ENCODE results near the gene GAREM1.

Gene GAREM1

DNA sequence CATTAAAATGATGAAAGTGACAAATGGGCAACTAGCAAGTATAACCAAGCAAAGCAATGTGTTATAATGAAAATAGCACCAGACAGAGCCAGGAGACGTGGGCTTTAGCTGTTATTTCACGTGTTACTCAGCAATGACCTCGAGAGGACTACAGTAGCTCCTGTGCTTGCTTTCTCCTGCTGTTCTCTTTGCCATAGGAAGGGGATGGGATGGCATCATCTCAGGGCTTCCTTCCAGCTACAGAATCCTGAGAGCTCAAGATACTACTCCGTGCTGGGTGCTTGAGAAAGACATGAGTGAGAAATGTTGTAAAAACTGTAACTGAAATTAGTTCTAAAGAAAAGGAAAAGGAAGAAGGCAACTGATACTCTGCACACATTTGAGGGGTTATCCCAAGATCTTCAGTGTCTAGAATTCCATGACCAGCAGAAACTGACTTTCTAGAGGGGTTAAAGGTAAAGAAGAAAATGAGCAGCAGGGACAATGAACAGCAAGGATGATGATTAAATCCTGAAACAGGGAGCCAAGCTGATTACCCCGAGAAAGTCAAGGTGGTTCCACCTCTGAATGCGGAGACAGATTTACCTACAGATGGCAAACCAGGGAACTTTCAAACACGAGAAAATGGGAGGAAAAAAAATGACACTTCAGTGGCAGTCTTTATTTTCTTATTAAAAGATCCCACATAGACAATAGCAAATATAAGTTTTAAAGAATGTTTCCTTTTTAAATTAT is 33.4 kb downstream of the GAREM1 start:
- DNase-seq (ENCODE audit: insufficient read length) (no peak), FAIRE-seq (no peak)
- no peak for TF ChIP-seq POLR2AphosphoS5 (IDR thresholded peaks at IDR 0.05; ENCODE audit: low read depth, low read length)

- DNase-seq (ENCODE audit: insufficient read length) = no peak
- FAIRE-seq = no peak
- TF ChIP-seq TAF1 (IDR thresholded peaks at IDR 0.05; ENCODE audit: borderline replicate concordance, low read depth, low read length) (no peak), POLR2A (IDR thresholded peaks at IDR 0.05; ENCODE audit: low read depth, low read length) (no peak), POLR2AphosphoS5 (IDR thresholded peaks at IDR 0.05; ENCODE audit: low read depth, low read length) (no peak)
Observed at GRCh38 chr18:32435631-32436500, 34.8 kb downstream of the GAREM1 start.

DNA sequence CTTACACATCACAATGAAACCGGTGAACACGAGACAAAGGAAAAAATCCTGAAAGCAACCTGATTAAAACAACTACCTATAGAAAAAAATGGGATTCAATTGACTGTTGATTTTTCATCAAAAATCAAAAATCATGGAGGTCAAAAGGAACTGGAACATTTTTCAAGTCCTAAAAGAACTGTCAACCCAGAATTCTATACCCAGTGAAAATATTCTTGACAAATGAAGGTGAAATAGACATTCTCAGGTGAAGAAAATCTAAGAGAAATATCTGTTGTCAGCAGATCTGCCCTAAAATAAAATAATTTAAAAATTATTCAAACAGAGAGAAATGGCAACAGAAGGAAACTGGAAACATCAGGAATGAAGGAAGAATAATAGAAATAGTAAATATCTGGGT is 38.9 kb downstream of the GAREM1 start:
- TF ChIP-seq POLR2A (IDR thresholded peaks at IDR 0.05; ENCODE audit: low read depth, low read length) (no peak), TAF1 (IDR thresholded peaks at IDR 0.05; ENCODE audit: borderline replicate concordance, low read depth, low read length) (no peak), POLR2AphosphoS5 (IDR thresholded peaks at IDR 0.05; ENCODE audit: low read depth, low read length) (no peak)
- FAIRE-seq = no peak
- no peak for DNase-seq (ENCODE audit: insufficient read length)

GRCh38 chr18:32429402-32429801 is 41.3 kb downstream of the GAREM1 start:
- FAIRE-seq (no peak), DNase-seq (ENCODE audit: insufficient read length) (no peak)
- TF ChIP-seq POLR2A (IDR thresholded peaks at IDR 0.05; ENCODE audit: low read depth, low read length) = no peak
- TF ChIP-seq TAF1 (IDR thresholded peaks at IDR 0.05; ENCODE audit: borderline replicate concordance, low read depth, low read length) = no peak
- TF ChIP-seq POLR2AphosphoS5 (IDR thresholded peaks at IDR 0.05; ENCODE audit: low read depth, low read length) = no peak

GRCh38 chr18:32427084-32427900 is 43.4 kb downstream of the GAREM1 start:
- DNase-seq (ENCODE audit: insufficient read length) (no peak), FAIRE-seq (no peak)
- TF ChIP-seq TAF1 (IDR thresholded peaks at IDR 0.05; ENCODE audit: borderline replicate concordance, low read depth, low read length) (no peak), POLR2A (IDR thresholded peaks at IDR 0.05; ENCODE audit: low read depth, low read length) (no peak), POLR2AphosphoS5 (IDR thresholded peaks at IDR 0.05; ENCODE audit: low read depth, low read length) (no peak)

GRCh38 chr18:32425466-32425865 is 45.2 kb downstream of the GAREM1 start:
- no peak for DNase-seq (ENCODE audit: insufficient read length)
- FAIRE-seq = no peak
- TF ChIP-seq POLR2AphosphoS5 (IDR thresholded peaks at IDR 0.05; ENCODE audit: low read depth, low read length) = no peak
- TF ChIP-seq TAF1 (IDR thresholded peaks at IDR 0.05; ENCODE audit: borderline replicate concordance, low read depth, low read length) = no peak
- TF ChIP-seq POLR2A (IDR thresholded peaks at IDR 0.05; ENCODE audit: low read depth, low read length) = no peak

DNA sequence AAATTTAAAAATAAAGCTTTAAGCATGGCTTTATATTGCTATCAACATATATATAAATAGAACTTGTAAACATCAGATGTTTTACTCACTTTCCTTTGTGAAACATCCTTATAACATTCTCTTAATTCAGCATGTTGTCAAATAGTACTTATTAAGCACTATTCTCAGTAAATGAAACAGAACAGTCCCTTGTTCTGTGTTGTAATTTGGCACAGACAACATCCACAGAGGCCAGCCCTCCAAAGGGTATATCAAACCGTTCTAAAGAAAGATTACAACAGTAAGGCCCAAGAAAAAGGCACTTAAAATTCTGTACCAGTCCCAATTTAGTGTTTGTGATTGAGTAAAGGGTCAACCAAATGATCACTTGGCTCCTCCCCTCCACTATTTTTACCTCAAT is 46.0 kb downstream of the GAREM1 start:
- FAIRE-seq (no peak), DNase-seq (ENCODE audit: insufficient read length) (no peak)
- TF ChIP-seq POLR2AphosphoS5 (IDR thresholded peaks at IDR 0.05; ENCODE audit: low read depth, low read length) (no peak), TAF1 (IDR thresholded peaks at IDR 0.05; ENCODE audit: borderline replicate concordance, low read depth, low read length) (no peak), POLR2A (IDR thresholded peaks at IDR 0.05; ENCODE audit: low read depth, low read length) (no peak)

DNA sequence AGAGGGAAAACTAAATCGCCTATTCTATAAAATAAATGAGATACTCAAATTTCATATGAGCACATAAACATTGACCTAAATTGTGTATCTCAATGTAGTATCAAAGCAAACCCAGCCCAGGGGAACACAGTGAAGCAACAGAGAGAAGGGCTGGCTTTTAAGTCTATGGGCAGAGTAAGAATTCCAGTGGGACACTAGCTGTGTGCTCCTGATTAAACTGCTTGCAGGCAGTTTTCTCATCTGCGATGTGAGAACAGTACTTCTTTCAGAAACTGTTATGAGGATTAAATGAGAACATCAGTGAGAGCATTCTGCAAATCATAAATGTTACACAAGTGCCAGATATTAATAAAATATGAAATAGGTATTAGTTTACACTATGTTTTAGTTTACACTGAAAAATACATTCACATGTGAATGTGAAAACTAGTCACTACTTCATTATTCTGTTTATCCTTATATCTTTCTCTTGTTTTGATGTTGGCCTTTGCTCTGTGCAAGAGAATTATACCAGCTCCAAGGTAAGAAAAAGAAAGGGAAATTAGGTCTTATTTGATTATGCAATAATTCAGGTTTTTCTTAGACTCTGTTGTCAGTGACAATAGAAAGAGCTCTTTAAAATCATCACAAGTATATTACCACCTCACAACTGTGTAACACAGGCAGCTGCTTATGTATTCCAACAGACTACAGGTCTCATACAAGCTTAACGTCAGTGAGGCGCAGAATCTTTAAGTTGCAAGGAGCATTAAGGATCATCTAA is 47.5 kb downstream of the GAREM1 start:
- DNase-seq (ENCODE audit: insufficient read length) (no peak), FAIRE-seq (no peak)
- no peak for TF ChIP-seq POLR2AphosphoS5 (IDR thresholded peaks at IDR 0.05; ENCODE audit: low read depth, low read length)
- no peak for TF ChIP-seq POLR2A (IDR thresholded peaks at IDR 0.05; ENCODE audit: low read depth, low read length)
- no peak for TF ChIP-seq TAF1 (IDR thresholded peaks at IDR 0.05; ENCODE audit: borderline replicate concordance, low read depth, low read length)

- DNase-seq (ENCODE audit: insufficient read length) (no peak), FAIRE-seq (no peak)
- TF ChIP-seq TAF1 (IDR thresholded peaks at IDR 0.05; ENCODE audit: borderline replicate concordance, low read depth, low read length) (no peak), POLR2A (IDR thresholded peaks at IDR 0.05; ENCODE audit: low read depth, low read length) (no peak)
Observed at GRCh38 chr18:32422201-32422600, 48.5 kb downstream of the GAREM1 start.

DNA sequence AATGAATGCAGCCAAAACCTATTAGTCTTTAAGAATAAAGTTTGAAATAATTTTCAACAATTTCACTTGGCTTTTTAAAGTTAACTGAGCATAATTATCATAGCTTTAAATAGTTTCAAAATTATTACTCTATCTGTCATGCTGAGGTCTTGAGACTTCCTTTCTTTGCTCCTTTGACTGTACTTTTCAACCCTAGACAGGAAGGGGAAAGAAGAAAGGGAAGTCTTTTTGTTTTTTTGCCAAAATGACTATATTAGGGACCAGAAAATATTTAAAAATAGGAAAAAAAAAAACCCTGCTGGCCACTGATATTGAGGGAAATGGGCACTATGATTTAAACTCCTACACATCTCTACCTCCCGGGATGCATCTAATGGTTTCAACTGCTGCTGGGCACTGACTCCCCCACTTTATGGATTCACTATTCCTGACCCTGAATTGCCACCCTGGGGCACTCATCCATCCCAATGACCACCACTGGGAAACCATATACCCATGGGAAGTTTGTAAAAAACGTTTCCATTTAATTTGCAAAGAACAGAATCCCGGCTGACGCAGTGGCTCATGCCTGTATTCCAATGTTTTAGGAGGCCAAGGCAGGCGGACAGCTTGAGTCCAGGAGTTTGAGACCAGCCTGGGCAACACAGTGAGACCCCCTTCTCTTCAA is 50.5 kb downstream of the GAREM1 start:
- DNase-seq (ENCODE audit: insufficient read length) (no peak), FAIRE-seq (no peak)
- TF ChIP-seq TAF1 (IDR thresholded peaks at IDR 0.05; ENCODE audit: borderline replicate concordance, low read depth, low read length) = no peak
- no peak for TF ChIP-seq POLR2AphosphoS5 (IDR thresholded peaks at IDR 0.05; ENCODE audit: low read depth, low read length)
- no peak for TF ChIP-seq POLR2A (IDR thresholded peaks at IDR 0.05; ENCODE audit: low read depth, low read length)
